HepG2 (cell line): ENCODE measurements around the gene NUFIP2. TPM values are rescaled to one million over a fixed set of nuclear protein-coding genes. Genes with fewer than 3 reads are reported as not detected.

Source experiments
- HMGA1 ChIP-seq: sonication (generic); formaldehyde crosslinking; conservative IDR thresholded peaks from 2 replicates; pipeline ENCODE4 v1.4.0; 2020; ENCODE audit warnings: missing genetic modification reagents
- PRDM4 ChIP-seq: sonication (generic); formaldehyde crosslinking; IDR thresholded peaks from 2 replicates; pipeline ENCODE4 v1.9.0; 2021; ENCODE audit warnings: missing genetic modification reagents, borderline replicate concordance
- RBM22 ChIP-seq: fragments of 200-400 bp; formaldehyde crosslinking; optimal IDR thresholded peaks from 2 replicates; pipeline ENCODE3; 2017; ENCODE audit warnings: mild to moderate bottlenecking, low read length, moderate library complexity
- RERE ChIP-seq: IDR thresholded peaks from 2 replicates; pipeline ENCODE4 v1.6.1; 2016; ENCODE audit warnings: low read depth, missing genetic modification reagents, missing compliant biosample characterization
- SNAPC2 ChIP-seq: sonication (generic); formaldehyde crosslinking; IDR thresholded peaks from 2 replicates; pipeline ENCODE4 v1.8.1; 2022; ENCODE audit warnings: mild to moderate bottlenecking, missing genetic modification reagents
- ZBTB43 ChIP-seq: sonication (generic); formaldehyde crosslinking; conservative IDR thresholded peaks from 2 replicates; pipeline ENCODE4 v1.4.0; 2020; ENCODE audit warnings: missing genetic modification reagents
- ZNF614 ChIP-seq: IDR thresholded peaks from 2 replicates; pipeline ENCODE4 v1.6.1; 2018; ENCODE audit warnings: missing biosample characterization, missing genetic modification reagents, inconsistent platforms, borderline replicate concordance
- ZNF816 ChIP-seq: sonication (generic); formaldehyde crosslinking; IDR thresholded peaks from 2 replicates; pipeline ENCODE4 v1.8.0; 2022; ENCODE audit warnings: missing genetic modification reagents, mild to moderate bottlenecking, borderline replicate concordance
- polyA plus RNA-seq, 8 experiments: library from polyadenylated mRNA; depleted of rRNA in 3 of 8; stranded (reverse) in 7 of 8; unstranded in 1 of 8; fragments of >200 nt; fragmentation: Illumina TruSeq in 4 of 8; extraction: Trizol in 4 of 8; gene quantifications; 2 replicates each; pipeline versions ENCODE4 v1.2.1 to v1.2.3, GENCODE V29; 2011 to 2016; ENCODE audit warnings: low read depth in 4 of 8, missing spikeins in 1 of 8, mixed read lengths in 1 of 8; ENCODE audit not compliant: insufficient read depth in 1 of 8
- total RNA-seq, 5 experiments: library from RNA; depleted of rRNA; stranded (reverse); fragments of >200 nt; fragmentation: Illumina TruSeq; extraction: Trizol; gene quantifications; 2 replicates each; pipeline ENCODE4 v1.2.3, GENCODE V29; 2016; ENCODE audit warnings: low read depth in 1 of 5
- TF ChIP-seq, protein P1 (sequence below): sonication (generic); formaldehyde crosslinking; IDR thresholded peaks from one replicate; pipeline ENCODE4 v1.5.1; 2020; ENCODE audit warnings: mild to moderate bottlenecking, missing genetic modification reagents; ENCODE audit errors: not compliant biosample characterization

The NUFIP2 gene
- total and polyA plus RNA-seq, 2 of the 13 experiments (the other 11 are each of a cell fraction or from before 2014, with no cell fraction given): 10.3 to 30.8 TPM

DNA sequence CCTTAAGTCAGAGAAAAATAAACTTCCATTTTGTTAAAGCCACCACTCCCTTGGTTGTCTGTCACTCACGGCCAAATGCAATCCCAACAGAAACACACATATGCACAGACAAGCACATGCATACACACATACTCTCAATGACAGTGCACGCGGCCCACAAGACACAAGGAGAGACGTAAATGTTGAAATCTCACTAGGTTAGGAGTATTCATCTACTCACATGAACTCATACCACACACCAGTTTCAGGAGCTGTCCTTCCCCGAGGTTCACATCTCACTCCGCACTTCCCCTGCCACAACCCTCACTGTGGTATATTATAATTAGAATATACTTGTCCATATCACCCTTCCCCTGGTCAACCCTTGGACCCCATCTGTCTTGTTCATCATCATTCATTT lies 77.8 kb downstream of the NUFIP2 start (continued):
- TF ChIP-seq, protein P1, sequence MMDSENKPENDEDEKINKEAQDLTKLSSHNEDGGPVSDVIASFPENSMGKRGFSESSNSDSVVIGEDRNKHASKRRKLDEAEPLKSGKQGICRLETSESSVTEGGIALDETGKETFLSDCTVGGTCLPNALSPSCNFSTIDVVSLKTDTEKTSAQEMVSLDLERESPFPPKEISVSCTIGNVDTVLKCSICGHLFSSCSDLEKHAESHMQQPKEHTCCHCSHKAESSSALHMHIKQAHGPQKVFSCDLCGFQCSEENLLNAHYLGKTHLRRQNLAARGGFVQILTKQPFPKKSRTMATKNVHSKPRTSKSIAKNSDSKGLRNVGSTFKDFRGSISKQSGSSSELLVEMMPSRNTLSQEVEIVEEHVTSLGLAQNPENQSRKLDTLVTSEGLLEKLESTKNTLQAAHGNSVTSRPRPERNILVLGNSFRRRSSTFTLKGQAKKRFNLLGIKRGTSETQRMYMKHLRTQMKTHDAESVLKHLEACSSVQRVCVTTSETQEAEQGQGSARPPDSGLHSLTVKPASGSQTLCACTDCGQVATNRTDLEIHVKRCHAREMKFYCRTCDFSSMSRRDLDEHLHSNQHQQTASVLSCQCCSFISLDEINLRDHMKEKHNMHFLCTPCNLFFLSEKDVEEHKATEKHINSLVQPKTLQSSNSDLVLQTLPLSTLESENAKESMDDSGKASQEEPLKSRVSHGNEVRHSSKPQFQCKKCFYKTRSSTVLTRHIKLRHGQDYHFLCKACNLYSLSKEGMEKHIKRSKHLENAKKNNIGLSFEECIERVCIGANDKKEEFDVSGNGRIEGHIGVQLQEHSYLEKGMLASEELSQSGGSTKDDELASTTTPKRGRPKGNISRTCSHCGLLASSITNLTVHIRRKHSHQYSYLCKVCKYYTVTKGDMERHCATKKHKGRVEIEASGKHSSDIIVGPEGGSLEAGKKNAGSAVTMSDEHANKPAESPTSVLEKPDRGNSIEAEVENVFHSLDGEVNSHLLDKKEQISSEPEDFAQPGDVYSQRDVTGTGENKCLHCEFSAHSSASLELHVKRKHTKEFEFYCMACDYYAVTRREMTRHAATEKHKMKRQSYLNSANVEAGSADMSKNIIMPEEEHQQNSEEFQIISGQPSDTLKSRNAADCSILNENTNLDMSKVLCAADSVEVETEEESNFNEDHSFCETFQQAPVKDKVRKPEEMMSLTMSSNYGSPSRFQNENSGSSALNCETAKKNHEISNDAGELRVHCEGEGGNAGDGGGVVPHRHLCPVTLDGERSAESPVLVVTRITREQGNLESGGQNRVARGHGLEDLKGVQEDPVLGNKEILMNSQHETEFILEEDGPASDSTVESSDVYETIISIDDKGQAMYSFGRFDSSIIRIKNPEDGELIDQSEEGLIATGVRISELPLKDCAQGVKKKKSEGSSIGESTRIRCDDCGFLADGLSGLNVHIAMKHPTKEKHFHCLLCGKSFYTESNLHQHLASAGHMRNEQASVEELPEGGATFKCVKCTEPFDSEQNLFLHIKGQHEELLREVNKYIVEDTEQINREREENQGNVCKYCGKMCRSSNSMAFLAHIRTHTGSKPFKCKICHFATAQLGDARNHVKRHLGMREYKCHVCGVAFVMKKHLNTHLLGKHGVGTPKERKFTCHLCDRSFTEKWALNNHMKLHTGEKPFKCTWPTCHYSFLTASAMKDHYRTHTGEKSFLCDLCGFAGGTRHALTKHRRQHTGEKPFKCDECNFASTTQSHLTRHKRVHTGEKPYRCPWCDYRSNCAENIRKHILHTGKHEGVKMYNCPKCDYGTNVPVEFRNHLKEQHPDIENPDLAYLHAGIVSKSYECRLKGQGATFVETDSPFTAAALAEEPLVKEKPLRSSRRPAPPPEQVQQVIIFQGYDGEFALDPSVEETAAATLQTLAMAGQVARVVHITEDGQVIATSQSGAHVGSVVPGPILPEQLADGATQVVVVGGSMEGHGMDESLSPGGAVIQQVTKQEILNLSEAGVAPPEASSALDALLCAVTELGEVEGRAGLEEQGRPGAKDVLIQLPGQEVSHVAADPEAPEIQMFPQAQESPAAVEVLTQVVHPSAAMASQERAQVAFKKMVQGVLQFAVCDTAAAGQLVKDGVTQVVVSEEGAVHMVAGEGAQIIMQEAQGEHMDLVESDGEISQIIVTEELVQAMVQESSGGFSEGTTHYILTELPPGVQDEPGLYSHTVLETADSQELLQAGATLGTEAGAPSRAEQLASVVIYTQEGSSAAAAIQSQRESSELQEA (CRISPR knock-in tag): no peak
- TF ChIP-seq HMGA1 (CRISPR knock-in tag) (no peak), ZNF614 (CRISPR knock-in tag) (no peak), SNAPC2 (CRISPR knock-in tag) (no peak), PRDM4 (no peak), ZNF816 (CRISPR knock-in tag) (no peak), RERE (CRISPR knock-in tag) (no peak), RBM22 (no peak), ZBTB43 (CRISPR knock-in tag) (no peak)
